GM19025 (cell line): ENCODE measurements around the gene CHRM4.
"Not testable (repeated sequence)": the region's sequence is repeated elsewhere in the genome, so short reads cannot be mapped to it uniquely, and the experiment has no call there.

ENCODE experiments used
- ATAC-seq: cut with Tn5 transposase; IDR thresholded peaks from one replicate; pipeline ENCODE4 v1.9.1; 2021; ENCODE audit warnings: mild to moderate bottlenecking, low read depth, moderate library complexity; ENCODE audit not compliant: unreplicated experiment

The CHRM4 gene

DNA sequence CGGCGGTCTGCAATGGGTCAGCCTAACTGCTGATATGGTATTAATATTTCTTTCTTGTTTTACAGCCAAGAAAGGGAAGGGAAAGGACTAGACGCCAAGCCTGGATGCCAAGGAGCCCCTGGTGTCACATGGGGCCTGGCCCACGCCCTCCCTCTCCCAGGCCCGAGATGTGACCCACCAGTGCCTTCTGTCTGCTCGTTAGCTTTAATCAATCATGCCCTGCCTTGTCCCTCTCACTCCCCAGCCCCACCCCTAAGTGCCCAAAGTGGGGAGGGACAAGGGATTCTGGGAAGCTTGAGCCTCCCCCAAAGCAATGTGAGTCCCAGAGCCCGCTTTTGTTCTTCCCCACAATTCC, 8.2 kb downstream of the CHRM4 start:
- ATAC-seq, result no peak

DNA sequence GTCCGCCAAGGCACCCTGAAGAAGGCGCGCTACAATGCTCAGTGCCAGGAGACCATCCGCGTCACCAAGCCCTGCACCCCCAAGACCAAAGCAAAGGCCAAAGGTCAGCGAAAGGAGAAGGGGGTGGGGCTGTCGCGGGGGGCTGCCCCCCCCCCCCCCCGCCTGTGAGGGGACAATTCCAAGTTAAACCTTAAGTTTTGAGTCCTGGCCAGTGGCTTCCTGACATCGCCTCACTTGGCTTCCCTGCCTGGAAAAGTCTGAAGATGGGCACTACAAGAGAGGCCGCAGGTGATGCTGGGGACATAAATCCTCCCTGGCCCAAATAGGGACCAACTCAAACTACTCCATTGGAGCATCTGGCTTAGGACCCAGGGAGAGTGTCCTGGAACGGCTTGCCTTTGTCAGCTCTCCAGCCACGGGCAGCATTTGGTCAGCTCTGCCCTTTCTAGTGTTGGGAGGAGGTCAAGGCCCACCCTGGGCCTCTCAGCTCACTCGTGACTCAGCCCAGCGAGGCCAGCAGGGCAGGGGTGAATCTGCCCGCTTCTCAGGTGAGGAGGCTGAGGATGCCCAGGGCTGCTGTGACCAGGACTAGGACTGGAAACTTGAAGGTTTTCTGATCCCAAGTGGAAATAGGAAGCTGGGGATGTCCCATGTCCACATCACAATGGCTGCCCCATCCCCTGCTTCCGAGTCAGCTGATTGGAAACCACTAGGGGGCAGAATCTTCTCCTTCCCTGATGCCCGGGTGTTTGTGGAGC, 8.8 kb downstream of the CHRM4 start:
- ATAC-seq, result no peak

DNA sequence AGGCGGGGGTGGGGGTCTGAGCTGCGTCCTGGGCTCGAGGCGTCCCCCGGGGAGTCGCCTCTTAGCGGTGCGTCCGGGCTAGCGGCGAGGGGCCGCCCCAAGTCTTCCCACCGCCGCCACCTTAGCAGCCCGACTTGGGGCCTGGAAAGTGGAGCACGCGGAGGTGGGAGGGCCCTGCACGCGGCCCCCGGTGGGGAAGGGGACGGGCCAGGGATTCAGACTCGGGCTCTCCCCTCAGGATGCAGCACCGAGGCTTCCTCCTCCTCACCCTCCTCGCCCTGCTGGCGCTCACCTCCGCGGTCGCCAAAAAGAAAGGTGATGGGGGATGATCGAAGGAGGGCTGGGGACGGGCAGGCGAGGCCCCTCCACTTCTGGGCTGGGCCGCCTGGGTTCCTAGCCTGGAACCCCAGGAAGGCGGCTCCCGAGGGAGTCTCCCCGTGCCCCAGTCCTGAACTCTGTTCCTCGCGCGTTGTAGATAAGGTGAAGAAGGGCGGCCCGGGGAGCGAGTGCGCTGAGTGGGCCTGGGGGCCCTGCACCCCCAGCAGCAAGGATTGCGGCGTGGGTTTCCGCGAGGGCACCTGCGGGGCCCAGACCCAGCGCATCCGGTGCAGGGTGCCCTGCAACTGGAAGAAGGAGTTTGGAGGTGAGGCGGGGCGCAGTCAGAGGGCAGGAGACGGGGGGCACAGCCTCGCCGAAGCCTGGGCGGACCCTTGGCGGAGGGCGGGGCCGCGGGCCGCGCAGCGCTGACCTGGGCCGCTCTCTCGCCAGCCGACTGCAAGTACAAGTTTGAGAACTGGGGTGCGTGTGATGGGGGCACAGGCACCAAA, 9.5 kb downstream of the CHRM4 start:
- ATAC-seq, result no peak

DNA sequence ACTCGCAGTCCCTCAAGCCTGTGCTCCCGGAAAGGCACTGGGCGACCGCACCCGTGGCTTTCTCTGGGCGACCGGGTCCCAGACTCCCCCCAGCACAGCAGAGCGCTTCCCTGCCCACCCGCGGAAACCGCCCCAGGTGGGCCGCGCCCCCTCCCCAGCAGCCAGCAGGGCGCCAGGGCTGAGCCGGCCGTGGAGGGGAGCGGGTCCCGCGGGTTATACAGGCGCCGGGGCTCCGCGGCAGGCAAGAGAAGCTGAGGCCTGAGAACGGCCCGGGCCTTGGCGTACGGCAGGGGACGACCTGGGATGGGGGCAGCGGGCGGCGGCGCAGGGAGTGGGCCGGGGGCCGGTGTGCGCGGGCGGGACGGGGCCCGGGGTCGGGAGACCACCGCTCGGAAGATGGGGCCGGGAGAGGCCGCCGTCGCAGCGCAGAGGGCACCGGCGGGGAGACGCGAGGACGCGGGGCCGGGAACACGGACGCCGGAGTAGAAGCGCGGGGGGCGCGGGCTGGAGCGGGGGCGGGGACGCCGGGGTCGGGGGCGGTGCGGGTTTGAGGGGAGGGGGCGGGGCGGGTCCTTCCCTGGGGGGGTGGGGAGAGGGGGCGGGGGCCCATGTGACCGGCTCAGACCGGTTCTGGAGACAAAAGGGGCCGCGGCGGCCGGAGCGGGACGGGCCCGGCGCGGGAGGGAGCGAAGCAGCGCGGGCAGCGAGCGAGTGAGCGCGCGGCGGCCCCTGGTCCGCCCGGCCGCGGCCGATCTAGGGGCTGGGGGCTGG, 10.3 kb downstream of the CHRM4 start, which contains the start of gene MDK:
MDK (plus strand) TSS at position 622 of the 771 bp plus-strand sequence. CDS start 389 bp downstream, outside the sequence.
- no peak for ATAC-seq

DNA sequence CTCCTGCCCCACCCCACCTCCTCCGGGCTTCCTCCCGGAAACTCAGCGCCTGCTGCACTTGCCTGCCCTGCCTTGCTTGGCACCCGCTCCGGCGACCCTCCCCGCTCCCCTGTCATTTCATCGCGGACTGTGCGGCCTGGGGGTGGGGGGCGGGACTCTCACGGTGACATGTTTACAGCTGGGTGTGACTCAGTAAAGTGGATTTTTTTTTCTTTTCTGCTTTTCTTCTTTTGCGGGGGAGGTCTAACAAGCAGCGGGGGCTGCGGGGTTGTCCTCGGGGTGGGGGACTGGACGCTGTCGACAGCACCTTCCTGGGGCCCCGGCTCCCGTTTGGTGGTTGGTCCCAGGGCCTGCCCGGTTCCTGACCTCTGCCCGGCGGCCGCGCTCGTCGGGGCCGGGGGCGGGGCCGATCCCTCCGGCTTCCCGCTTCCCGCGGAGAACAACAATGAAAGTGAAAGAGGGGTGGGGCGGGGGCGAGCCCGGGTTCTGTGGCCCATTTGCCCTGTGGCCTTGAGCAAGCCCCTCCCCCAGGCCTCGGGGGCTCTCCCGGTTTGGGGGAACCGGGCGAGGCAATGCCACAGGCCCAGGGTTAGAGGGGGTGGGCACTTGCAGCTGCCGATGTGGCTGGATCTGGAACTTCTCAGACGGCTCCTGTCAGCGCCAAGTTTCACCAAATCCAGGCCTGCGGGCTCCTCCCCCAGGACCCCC, 11.1 kb downstream of the CHRM4 start:
- ATAC-seq, result no peak

DNA sequence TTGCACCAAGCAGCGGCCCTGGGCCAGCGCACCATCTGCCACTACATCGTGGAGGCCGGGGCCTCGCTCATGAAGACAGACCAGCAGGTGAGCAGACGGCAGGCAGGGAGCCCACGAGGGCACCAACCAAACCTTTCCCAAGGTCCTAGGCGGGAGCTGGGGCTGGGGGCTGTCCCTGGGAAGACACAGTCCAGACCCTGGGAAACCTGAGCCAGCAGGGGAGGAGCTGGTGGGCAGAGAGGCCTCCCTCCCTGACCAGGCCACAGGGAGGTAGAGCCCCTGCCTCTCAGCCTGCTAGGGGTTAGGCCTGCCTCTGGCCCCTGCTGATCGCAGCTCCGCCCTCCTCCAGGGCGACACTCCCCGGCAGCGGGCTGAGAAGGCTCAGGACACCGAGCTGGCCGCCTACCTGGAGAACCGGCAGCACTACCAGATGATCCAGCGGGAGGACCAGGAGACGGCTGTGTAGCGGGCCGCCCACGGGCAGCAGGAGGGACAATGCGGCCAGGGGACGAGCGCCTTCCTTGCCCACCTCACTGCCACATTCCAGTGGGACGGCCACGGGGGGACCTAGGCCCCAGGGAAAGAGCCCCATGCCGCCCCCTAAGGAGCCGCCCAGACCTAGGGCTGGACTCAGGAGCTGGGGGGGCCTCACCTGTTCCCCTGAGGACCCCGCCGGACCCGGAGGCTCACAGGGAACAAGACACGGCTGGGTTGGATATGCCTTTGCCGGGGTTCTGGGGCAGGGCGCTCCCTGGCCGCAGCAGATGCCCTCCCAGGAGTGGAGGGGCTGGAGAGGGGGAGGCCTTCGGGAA, 11.9 kb downstream of the CHRM4 start:
- ATAC-seq, result not testable (repeated sequence)

DNA sequence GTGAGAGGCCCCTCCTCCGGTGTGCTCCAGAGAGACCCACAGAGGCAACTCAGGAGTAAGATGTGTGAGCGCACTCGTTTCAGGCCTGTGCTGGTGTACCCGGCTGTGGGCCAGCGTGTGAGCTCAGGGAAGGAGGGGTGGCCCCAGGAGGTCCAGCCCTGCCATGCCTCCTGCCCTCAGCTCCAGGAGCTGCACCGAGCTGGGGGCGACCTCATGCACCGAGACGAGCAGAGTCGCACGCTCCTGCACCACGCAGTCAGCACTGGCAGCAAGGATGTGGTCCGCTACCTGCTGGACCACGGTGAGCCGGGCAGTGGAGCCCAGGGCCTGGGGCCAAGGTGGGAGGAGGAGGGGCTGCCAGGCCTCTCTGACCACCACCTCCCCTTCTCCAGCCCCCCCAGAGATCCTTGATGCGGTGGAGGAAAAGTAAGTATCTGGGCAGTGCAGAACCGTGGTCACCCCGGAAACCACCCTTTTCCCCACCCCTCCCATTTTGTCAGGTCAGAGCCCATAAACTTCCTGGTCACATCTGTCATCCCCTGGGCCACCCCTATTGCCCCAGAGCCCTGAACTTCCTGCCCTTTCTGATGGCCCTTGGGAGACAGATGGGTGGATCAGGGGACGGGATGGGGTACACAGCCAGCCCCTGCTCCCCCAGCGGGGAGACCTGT, 12.6 kb downstream of the CHRM4 start:
- no peak for ATAC-seq

DNA sequence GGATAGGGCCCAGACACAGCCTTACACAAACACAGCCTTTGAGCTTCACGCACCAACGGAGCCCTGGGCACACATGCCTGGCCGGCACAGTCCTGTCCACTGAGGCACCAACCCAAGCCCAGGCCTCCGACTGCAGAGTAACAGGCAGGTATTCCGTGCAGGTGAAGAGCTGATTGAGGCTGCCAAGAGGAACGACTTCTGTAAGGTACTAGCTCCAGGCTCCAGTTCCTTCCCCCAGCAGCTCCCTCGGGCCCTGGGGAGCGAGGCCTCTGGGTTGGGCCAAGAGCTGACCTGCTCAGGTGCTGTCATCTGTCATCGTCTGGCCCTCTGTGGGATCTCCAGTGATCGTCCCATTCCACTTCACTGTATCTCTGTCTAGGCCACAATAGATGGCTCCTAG, 13.3 kb downstream of the CHRM4 start:
- no peak for ATAC-seq

DNA sequence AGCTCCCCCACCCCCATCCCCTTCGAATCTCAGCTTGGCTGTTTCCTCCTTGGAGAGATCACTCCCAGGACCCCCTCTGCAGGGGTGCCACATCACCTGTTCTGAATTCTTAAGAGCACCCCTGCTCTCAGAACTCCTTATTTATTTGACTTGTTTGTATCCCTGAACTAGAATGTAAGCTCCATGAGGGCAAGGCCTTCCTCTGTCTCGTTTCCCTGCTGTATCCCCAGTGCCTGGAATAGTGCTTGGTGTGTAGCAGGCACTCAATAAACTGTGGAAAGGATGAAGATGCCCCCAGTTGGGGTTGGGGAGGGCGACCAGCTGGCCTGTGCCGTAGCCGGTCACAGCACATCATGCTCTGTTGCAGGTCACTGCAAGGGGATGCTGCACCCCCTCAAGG, 13.7 kb downstream of the CHRM4 start:
- no peak for ATAC-seq

DNA sequence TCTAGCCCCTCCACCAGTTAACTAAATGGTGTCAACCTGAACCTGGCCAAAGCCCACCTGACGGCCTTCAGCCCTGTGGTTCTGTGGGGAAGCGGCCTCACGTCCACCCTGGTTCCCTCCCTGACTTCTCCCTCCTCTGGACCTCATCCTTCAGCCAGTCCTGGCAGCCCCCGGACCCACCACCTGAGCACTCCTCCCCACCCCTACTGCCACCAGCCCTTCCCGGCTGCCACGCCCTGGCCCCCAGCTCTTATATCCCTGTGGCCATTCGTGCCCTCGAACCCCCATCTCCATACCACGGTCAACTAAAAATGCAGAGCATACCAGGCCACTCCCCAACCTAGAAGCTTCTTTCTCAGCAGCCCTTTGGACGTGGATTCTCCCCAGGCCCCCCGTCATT, 14.3 kb downstream of the CHRM4 start:
- ATAC-seq, result no peak

DNA sequence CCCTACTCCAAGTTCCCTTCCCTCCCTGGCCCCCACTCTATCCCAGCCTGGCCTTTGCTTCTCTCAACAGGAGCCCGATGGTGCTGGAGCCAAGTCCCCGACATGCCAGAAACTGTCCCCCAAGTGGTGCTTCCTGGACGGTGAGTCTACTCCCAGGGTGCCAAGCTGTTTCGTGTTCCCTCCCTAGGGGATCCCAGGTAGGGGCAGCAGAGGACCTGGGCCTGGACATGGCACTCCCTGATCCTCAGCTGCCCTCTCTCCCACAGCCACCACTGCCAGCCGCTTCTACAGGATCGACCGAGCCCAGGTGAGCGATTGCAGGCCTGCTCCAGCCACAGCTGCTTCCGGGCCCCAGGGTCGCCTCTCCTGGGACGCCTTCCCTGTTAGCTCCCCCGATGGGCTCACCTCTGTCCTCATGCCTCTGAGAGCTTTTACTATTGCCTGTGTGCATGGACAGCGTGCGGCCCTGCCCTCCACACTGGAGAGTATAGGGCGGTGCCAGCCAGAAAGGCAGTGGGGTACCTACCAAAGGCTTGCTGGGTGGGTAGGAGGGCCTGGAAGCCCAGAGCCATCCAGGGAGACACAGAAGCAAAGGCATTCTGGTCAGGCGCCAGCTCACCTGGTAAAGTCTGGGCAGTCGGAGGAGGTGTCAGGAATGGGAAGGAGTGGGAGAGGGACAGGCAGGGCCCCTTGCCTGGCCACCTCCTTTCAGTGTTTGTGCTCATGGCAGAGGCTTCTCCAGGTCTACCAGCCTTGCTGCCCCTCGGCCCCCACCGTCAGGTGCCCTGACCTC, 15.1 kb downstream of the CHRM4 start:
- no peak for ATAC-seq

DNA sequence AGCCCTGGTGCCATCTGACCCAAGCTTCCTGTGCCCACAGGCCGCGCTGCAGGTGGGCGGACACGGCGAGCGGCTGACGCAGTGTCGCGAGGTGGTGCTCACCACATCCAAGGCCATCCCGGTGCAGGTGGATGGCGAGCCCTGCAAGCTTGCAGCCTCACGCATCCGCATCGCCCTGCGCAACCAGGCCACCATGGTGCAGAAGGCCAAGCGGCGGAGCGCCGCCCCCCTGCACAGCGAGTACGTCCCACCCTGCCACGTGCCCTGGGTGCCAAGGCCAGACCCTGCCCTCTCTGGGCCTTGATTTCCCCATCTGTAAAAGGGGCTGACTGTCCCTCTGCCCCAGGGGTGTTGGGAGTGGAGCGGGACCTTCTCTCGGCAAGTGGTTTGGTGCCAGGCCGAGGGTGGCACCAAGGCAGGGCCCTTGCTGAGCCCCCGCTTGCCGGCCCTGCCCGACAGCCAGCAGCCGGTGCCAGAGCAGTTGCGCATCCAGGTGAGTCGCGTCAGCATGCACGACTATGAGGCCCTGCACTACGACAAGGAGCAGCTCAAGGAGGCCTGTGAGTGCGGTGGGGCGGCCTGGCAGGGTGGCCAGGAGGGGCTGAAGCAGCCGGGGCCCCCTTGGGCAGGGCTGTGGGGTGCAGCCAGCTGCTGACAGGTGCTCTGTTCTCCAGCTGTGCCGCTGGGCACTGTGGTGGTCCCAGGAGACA, 16.0 kb downstream of the CHRM4 start:
- ATAC-seq, result no peak

DNA sequence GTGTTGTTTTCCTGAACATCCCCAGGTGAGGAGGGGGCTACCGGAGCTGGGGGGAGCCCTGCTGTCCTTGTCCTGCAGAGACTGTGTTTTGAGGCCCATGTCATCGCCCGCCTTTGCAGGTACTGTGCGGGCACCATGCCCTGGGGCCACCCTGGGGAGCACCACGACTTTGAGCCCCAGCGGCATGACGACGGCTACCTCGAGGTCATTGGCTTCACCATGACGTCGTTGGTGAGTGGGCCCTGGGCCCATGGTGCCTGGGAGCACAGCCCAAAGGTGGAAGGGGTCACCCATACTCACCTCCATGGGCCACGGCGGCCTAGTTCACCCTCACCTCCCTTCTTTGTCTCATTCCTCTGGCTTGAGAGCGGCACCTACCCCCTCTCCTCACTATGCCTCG, 16.8 kb downstream of the CHRM4 start:
- ATAC-seq, result no peak

DNA sequence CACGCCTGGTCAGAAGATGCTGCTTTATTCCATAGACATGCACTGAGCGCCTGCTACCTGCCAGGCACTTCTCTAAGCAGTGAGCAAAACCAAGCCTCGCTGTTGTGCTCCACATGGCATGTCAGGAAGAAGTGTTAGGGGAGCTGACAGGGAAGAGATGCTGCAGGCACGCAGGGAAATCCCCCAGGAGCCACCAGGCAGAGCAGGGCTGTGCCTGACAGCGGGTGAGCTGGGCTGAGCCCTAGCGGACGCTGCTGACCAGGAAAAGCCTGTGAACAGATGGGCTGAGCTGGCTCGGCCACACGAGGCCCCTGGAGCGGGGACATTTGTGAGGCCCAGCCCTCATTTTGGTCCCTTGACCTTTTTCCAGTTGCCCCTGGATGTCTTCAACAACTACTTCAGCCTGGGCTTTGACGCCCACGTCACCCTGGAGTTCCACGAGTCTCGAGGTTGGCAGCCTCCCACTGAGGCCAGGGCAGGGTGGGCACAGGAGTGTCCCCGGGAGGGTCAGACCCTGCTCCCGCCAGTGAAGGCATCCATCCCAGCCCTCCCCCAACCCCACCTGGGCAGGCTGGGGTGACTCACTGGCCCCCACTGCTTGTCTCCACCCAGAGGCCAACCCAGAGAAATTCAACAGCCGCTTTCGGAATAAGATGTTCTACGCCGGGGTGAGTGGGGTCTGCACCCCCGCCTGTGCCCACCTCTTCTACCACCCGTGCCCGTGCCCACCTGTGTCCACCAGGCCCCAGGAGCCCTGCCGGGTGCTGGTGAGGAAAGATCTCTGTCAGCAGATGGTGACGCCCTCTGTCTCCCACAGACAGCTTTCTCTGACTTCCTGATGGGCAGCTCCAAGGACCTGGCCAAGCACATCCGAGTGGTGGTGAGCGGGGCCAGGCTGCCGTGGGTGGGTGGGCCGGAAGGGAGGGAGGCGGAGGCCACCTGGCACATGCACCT, 17.5 kb downstream of the CHRM4 start:
- ATAC-seq, result no peak

DNA sequence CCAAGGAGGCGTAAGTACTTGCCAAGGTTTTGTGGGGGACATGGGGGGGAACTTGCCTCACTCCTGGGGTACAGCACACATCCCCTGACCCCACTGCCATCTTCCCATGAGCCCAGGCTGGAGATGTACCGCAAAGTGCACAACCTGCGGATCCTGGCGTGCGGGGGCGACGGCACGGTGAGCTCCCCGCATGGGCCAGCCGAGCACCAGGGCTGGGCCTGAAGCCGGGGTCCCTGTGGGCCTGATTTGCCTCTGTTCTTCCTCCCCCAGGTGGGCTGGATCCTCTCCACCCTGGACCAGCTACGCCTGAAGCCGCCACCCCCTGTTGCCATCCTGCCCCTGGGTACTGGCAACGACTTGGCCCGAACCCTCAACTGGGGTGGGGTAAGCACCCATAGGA, 19.1 kb downstream of the CHRM4 start:
- not testable (repeated sequence) for ATAC-seq

DNA sequence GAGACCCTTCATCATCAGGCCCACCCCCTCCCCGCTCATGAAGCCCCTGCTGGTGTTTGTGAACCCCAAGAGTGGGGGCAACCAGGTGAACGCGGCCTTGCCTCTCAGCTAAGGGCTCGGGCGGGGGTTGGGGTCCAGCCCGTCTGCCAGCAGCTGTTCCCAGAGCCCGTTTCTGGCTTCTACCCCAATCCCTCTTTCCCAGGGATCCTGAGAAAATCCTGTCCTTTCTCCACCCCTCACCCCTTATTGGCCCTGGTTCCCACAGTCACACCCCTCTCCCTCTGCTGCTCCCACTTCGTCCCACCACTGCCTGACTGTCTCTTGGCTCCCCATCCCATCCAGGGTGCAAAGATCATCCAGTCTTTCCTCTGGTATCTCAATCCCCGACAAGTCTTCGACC, 19.5 kb downstream of the CHRM4 start:
- no peak for ATAC-seq

DNA sequence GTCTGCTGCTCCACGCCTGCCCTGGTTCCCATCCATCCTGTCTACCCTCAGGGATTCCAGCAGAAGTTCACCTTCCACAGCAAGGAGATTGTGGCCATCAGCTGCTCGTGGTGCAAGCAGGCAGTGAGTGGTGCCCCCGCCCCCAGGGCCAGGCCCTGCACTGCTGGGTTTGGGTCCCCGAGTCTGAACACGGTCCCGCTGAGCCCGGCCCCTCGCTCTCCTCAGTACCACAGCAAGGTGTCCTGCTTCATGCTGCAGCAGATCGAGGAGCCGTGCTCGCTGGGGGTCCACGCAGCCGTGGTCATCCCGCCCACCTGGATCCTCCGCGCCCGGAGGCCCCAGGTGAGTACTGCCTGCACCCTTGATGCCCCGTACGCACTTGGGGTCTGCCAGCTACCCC, 20.3 kb downstream of the CHRM4 start:
- not testable (repeated sequence) for ATAC-seq
